Thoracic aorta (tissue), 2 donors: ENCODE results near the gene KIF13A. TPM values are rescaled to one million over a fixed set of nuclear protein-coding genes. Genes with fewer than 3 reads are reported as not detected.
"Not testable (repeated sequence)": the region's sequence is repeated elsewhere in the genome, so short reads cannot be mapped to it uniquely, and the experiment has no call there.

ENCODE experiments used
- ATAC-seq: fragments of 150-250 bp; one replicate; pipeline ENCODE4 v1.8.0; 2017; ENCODE audit warnings: low read depth; ENCODE audit not compliant: insufficient number of reproducible peaks, low FRiP score
- DNase-seq: peaks from one replicate; pipeline ENCODE4 v3.0.0-alpha.2; 2020; ENCODE audit warnings: low spot score
- H3K27ac ChIP-seq, 2 donors: fragments of 200-600 bp; sonication (generic); 1 replicate in 1 of 2; 2 replicates in 1 of 2; pipeline ENCODE4 v1.5.1; 2016; ENCODE audit warnings: mild to moderate bottlenecking in 2 of 2, moderate library complexity in 2 of 2
- H3K27me3 ChIP-seq: fragments of 200-600 bp; sonication (generic); replicated peaks from 2 replicates; pipeline ENCODE4 v1.6.0; 2016; ENCODE audit warnings: mild to moderate bottlenecking; ENCODE audit not compliant: insufficient read depth
- H3K36me3 ChIP-seq: fragments of 200-600 bp; sonication (generic); one replicate; pipeline ENCODE4 v1.5.1; 2016
- H3K4me1 ChIP-seq, 2 donors: fragments of 200-600 bp; sonication (generic); 1 replicate in 1 of 2; 2 replicates in 1 of 2; pipeline versions ENCODE4 v1.5.1 to v1.6.0; 2016; ENCODE audit warnings: low read depth in 2 of 2, mild to moderate bottlenecking in 1 of 2; ENCODE audit not compliant: control insufficient read depth in 1 of 2
- H3K4me3 ChIP-seq: fragments of 200-600 bp; sonication (generic); 2 replicates; pipeline ENCODE4 v1.5.1; 2016; ENCODE audit warnings: mild to moderate bottlenecking
- H3K9me3 ChIP-seq: fragments of 200-600 bp; sonication (generic); 2 replicates; pipeline ENCODE4 v1.5.1; 2016
- total RNA-seq, 2 donors: library from RNA; depleted of rRNA; stranded (reverse); fragments of >200 nt; gene quantifications; one replicate each; pipeline versions ENCODE4 v1.1.0 to v1.2.3, GENCODE V29; 2016
- TF ChIP-seq, protein P1 (sequence below): fragments of 200-600 bp; sonication (generic); IDR thresholded peaks from one replicate; pipeline ENCODE4 v1.5.1; 2019; ENCODE audit warnings: antibody characterized with exemption

The KIF13A gene
- total RNA-seq, 2 donors from 2014 or later = 79.3 to 98.0 TPM

DNA sequence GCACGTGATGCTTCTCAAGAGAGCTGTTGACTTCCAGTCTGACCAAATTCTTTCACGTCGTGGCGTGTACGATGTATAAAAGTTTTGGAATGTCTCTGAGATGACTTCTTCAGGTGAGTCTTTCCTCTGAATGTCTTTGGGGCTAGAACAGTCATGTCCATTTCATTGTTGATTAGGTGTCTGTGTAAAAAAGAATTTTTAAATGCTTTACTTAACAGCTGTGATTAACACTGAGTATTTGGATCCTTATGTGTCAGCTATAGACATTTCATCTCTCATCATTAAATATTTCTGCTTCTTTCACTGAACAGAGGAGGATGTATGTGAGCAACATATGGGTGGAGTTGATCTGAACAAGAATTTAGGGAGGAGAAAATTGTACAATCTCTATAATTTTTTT is 29.3 kb upstream of the KIF13A start:
- no peaks in the 10 kb centered on the region for H3K36me3 ChIP-seq
- H3K27me3 ChIP-seq = no peaks in the 10 kb centered on the region
- H3K4me3 ChIP-seq = no peak overlapping the region
- H3K27ac ChIP-seq = no peak overlapping the region
- H3K4me1 ChIP-seq = peaks cover 0 to 7% of the 10 kb centered on the region in 2 donors
- no peak for ATAC-seq
- TF ChIP-seq, protein P1, sequence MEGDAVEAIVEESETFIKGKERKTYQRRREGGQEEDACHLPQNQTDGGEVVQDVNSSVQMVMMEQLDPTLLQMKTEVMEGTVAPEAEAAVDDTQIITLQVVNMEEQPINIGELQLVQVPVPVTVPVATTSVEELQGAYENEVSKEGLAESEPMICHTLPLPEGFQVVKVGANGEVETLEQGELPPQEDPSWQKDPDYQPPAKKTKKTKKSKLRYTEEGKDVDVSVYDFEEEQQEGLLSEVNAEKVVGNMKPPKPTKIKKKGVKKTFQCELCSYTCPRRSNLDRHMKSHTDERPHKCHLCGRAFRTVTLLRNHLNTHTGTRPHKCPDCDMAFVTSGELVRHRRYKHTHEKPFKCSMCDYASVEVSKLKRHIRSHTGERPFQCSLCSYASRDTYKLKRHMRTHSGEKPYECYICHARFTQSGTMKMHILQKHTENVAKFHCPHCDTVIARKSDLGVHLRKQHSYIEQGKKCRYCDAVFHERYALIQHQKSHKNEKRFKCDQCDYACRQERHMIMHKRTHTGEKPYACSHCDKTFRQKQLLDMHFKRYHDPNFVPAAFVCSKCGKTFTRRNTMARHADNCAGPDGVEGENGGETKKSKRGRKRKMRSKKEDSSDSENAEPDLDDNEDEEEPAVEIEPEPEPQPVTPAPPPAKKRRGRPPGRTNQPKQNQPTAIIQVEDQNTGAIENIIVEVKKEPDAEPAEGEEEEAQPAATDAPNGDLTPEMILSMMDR = no peak
- no peaks in the 10 kb centered on the region for H3K9me3 ChIP-seq
- DNase-seq = no peak

DNA sequence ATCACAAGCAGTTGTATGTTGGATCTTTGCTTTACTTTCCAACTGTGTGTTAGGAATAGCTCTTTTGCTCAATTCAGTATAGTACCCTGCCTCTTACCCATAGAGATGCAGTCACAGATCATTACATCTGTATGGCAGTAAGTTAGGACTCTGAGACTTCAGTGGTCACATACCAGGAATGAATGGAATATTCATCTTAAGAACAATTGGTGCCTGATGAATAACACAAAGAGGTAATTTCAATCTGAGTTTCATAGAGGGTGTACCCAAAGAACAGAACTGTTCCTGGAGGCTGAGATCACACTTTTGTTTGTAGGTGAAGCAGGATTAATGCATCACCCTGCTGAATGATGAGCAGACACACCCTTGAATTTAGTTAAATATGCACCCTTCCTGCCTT is 28.7 kb upstream of the KIF13A start:
- no peak overlapping the region for H3K27ac ChIP-seq
- no peaks in the 10 kb centered on the region for H3K36me3 ChIP-seq
- H3K4me1 ChIP-seq = peaks cover 0 to 4% of the 10 kb centered on the region in 2 donors
- no peaks in the 10 kb centered on the region for H3K27me3 ChIP-seq
- H3K4me3 ChIP-seq = no peak overlapping the region
- H3K9me3 ChIP-seq = no peaks in the 10 kb centered on the region
- no peak for DNase-seq
- TF ChIP-seq, protein P1 = no peak
- no peak for ATAC-seq

DNA sequence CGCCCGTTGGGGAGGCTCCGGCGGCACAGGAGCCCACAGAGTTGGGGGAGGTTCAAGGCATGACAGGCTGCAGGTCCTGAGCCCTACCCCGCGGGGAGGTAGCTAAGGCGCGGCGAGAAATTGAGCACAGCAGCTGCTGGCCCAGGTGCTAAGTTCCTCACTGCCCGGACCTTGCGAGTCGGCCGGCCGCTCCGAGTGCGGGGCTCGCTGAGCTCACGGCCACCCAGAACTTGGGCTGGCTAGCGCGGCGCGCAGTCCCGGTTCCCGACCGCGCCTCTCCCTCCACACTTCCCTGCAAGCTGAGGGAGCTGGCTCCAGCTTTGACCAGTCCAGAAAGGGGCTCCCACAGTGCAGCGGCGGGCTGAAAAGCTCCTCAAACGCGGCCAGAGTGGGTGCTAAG is 23.9 kb upstream of the KIF13A start:
- H3K36me3 ChIP-seq = no peaks in the 10 kb centered on the region
- no peaks in the 10 kb centered on the region for H3K9me3 ChIP-seq
- TF ChIP-seq, protein P1 = no peak
- no peaks in the 10 kb centered on the region for H3K4me1 ChIP-seq
- DNase-seq = no peak
- no peaks in the 10 kb centered on the region for H3K27me3 ChIP-seq
- no peak overlapping the region for H3K27ac ChIP-seq
- H3K4me3 ChIP-seq = no peak overlapping the region
- ATAC-seq = no peak

DNA sequence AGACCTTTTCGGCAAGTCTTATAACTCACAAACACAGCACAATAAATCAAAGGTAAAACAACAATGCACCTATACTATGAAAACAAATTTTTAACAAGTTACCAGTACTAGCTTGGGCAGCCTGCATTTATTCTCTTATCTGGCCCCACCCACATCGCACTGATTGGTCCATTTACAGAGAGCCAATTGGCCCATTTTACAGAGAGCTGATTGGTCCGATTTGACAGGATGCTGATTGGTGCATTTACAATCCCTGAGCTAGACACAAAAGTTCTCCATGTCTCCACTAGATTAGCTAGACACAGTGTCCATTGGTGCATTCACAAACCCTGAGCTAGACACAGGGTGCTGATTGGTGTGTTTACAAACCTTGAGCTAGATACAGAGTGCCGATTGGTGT is 23.1 kb upstream of the KIF13A start:
- not testable (repeated sequence) for H3K9me3 ChIP-seq, H3K36me3 ChIP-seq, DNase-seq, H3K27me3 ChIP-seq, H3K27ac ChIP-seq, H3K4me1 ChIP-seq, ATAC-seq, H3K4me3 ChIP-seq

DNA sequence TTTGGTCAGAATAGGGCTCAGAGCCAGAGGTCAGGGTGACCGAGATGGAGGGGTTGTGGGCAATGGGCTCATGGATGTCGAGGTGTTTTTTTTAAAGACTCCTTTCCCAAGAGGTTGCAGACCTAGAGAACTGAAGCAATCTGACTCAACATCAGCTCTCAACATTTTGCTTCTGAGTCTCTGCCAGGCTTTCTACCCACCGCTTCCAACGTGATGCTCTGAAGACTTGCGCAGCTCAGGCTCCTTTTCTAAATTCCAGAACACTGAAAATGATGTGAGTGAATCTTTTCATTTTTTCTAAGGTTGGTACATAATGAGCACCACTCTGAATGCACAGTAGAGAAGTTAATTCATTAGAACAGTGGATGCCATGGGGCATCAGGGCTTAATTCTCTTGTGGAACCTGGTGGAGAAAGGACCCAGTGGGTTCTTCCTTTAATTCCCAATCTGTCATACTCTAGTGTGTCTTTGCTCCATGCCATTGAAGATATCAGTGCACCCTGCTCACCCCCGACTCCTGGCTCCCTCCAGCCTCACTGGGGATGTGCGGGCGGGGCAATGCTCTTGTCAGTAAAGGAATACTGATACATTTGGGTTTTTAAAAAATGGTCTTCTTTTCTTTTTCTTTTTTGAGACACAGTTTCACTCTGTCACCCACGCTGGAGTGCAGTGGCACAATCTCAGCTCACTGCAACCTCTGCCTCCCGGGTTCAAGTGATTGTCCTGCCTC is 17.0 kb upstream of the KIF13A start:
- no peak overlapping the region for H3K4me3 ChIP-seq
- no peaks in the 10 kb centered on the region for H3K27me3 ChIP-seq
- H3K4me1 ChIP-seq = peaks cover 0 to 6% of the 10 kb centered on the region in 2 donors
- H3K36me3 ChIP-seq = no peaks in the 10 kb centered on the region
- no peak for ATAC-seq
- DNase-seq = no peak
- H3K9me3 ChIP-seq = no peaks in the 10 kb centered on the region
- peak overlapping the region in 1 of 2 donors; percentile 25 for H3K27ac ChIP-seq
- TF ChIP-seq, protein P1 = no peak

DNA sequence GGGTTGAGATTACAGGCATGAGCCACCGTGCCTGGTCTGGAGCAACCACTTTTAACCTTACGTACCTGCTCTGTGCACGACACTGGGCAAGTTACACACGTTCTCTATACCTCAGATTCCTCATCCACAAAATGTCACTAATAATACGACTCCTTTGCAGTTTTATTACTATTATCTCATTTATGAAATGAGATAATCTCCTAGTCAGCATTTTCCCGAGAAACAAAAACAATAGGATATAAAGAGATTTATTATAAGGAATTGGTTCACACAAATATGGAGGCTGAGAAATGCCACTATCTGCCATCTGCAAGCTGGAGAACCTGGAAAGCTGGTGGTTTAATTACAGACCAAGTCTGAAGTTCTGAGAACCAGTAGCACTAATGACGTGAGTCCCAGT is 12.0 kb upstream of the KIF13A start:
- H3K4me3 ChIP-seq = no peak overlapping the region
- H3K36me3 ChIP-seq = no peaks in the 10 kb centered on the region
- no peak for DNase-seq
- no peaks in the 10 kb centered on the region for H3K9me3 ChIP-seq
- TF ChIP-seq, protein P1 = no peak
- no peaks in the 10 kb centered on the region for H3K27me3 ChIP-seq
- H3K27ac ChIP-seq = no peak overlapping the region
- ATAC-seq = no peak
- no peaks in the 10 kb centered on the region for H3K4me1 ChIP-seq
